ENCODE results near the gene HACL1.

DNA sequence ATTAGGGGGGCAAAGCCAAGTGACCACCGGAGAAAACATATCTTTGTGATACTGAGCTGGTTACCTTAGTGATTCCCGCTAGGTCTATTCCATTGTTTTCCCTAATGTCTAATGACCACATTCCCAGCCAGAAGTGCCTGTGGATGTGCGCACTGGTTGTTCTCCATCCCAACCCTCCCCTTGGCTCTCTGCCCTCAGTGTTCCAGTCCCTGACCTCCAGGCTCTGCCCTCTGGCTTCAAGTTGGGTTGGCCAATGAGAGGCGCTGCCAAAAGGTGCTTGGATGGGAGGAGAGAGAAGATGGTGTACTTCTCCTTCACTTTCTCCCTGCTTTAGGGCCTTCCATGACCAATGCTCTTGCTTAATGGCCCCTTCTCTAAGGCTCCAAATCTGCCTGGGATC, 82.3 kb downstream of the HACL1 start:
- no peak for TF ChIP-seq TAF1 (IDR thresholded peaks at IDR 0.05; ENCODE audit: low read depth, low read length)
- TF ChIP-seq SPI1 (IDR thresholded peaks at IDR 0.05; ENCODE audit: low read depth, low read length): no peak
- no peak for TF ChIP-seq POLR2AphosphoS5 (IDR thresholded peaks at IDR 0.05; ENCODE audit: low read depth, low read length)

Data from GM12891 (cell line).